GM12878 (cell line): ENCODE measurements around the gene CACNA2D4. TPM values are rescaled to one million over a fixed set of nuclear protein-coding genes. Genes with fewer than 3 reads are reported as not detected.

Experiments used
- ATAC-seq: fragments of 200-7000 bp; cut with Tn5 transposase; 3 replicates; pipeline ENCODE4 v1.9.1; 2020; ENCODE audit warnings: mild to moderate bottlenecking, moderate library complexity
- BruUV-seq: library from RNA; stranded (reverse); fragments of 400-500 nt; replicated peaks from 2 replicates; lab custom pipeline; 2021; lab: Mats Ljungman, UMichigan
- CTCF ChIA-PET: fragments of 300-600 bp; sonication (Branson Sonifier 250); formaldehyde crosslinking; extraction: SDS; loops from one replicate; lab custom pipeline; 2021; ENCODE audit warnings: inconsistent platforms; lab: Yijun Ruan, JAX
- POLR2A ChIA-PET: fragments of 350-600 bp; formaldehyde crosslinking; extraction: SDS; loops from one replicate; lab custom pipeline; 2021; ENCODE audit warnings: inconsistent platforms; lab: Charles Lee
- RAD21 ChIA-PET: fragments of 300-600 bp; sonication (Branson Sonifier 250); formaldehyde crosslinking; loops from one replicate; lab custom pipeline; 2023; ENCODE audit warnings: antibody characterized with exemption; ENCODE audit not compliant: unreplicated experiment; lab: Charles Lee
- SMC1A ChIA-PET: fragments of 300-600 bp; sonication (Branson Sonifier 250); formaldehyde crosslinking; loops from one replicate; lab custom pipeline; 2023; ENCODE audit not compliant: unreplicated experiment, uncharacterized antibody; lab: Charles Lee
- DNase-seq: peaks from one replicate; pipeline ENCODE4 v3.0.0-alpha.2; 2011; ENCODE audit warnings: low read depth, low spot score
- FAIRE-seq: peaks from 3 replicates; lab custom pipeline; 2011; peaks lifted over from hg19 to GRCh38; lab: Jason Lieb, UNC
- H2AFZ ChIP-seq: 2 replicates; pipeline ENCODE4 v1.6.0; 2011; ENCODE audit warnings: low read depth, low read length, control low read depth; ENCODE audit not compliant: control insufficient read depth
- H3K27ac ChIP-seq: 2 replicates; pipeline ENCODE4 v1.5.1; 2011; ENCODE audit warnings: control low read depth; ENCODE audit not compliant: control insufficient read depth, insufficient read depth
- H3K27me3 ChIP-seq, 2 experiments: replicated peaks in 1 of 2; 2 replicates each; pipeline versions ENCODE4 v1.6.0 to v1.6.1; 2011; ENCODE audit warnings: low read length in 1 of 2; ENCODE audit not compliant: control insufficient read depth in 2 of 2, insufficient read depth in 2 of 2
- H3K36me3 ChIP-seq, 2 experiments: 2 replicates each; pipeline ENCODE4 v1.5.1; 2011; ENCODE audit warnings: low read length in 1 of 2; ENCODE audit not compliant: control insufficient read depth in 2 of 2, insufficient read depth in 2 of 2
- H3K4me1 ChIP-seq: 2 replicates; pipeline ENCODE4 v1.6.1; 2011; ENCODE audit warnings: mild to moderate bottlenecking, low read length, moderate library complexity, mixed read lengths; ENCODE audit not compliant: control insufficient read depth, insufficient read depth
- H3K4me2 ChIP-seq: 2 replicates; pipeline ENCODE4 v1.6.0; 2011; ENCODE audit warnings: control low read depth; ENCODE audit not compliant: control insufficient read depth, insufficient read depth
- H3K4me3 ChIP-seq: fragments of 200-600 bp; sonication (generic); 2 replicates; pipeline ENCODE4 v1.5.1; 2016
- H3K79me2 ChIP-seq: 2 replicates; pipeline ENCODE4 v1.6.0; 2011; ENCODE audit warnings: low read length; ENCODE audit not compliant: control insufficient read depth, insufficient read depth
- H3K9ac ChIP-seq: 2 replicates; pipeline ENCODE4 v1.8.0; 2011; ENCODE audit warnings: low read length, control low read depth, mixed read lengths; ENCODE audit not compliant: control insufficient read depth, insufficient read depth
- H3K9me3 ChIP-seq: replicated peaks from 3 replicates; pipeline ENCODE4 v1.5.1; 2011; ENCODE audit warnings: mild to moderate bottlenecking, low read length; ENCODE audit not compliant: control insufficient read depth, insufficient read depth
- H4K20me1 ChIP-seq: 2 replicates; pipeline ENCODE4 v1.6.0; 2011; ENCODE audit not compliant: control insufficient read depth, insufficient read depth
- ATF3 ChIP-seq: IDR thresholded peaks from 2 replicates; pipeline ENCODE4 v1.6.1; 2011; ENCODE audit warnings: low read depth, mild to moderate bottlenecking, low read length, moderate library complexity, borderline replicate concordance; ENCODE audit errors: extremely low read depth
- CUX1 ChIP-seq: IDR thresholded peaks from 2 replicates; pipeline ENCODE4 v1.6.1; 2012; ENCODE audit warnings: improper control_type of control experiment, low read depth, low read length; ENCODE audit not compliant: insufficient replicate concordance
- EZH2 ChIP-seq: IDR thresholded peaks from 2 replicates; pipeline ENCODE4 v1.6.1; 2012; ENCODE audit warnings: low read depth, mild to moderate bottlenecking, control low read depth, inconsistent platforms, low read length, borderline replicate concordance; ENCODE audit not compliant: control insufficient read depth
- HSF1 ChIP-seq: fragments of 150-350 bp; IDR thresholded peaks from 2 replicates; pipeline ENCODE4 v1.6.1; 2014; ENCODE audit warnings: mild to moderate bottlenecking, low read depth, low read length
- NFIC ChIP-seq: IDR thresholded peaks from 2 replicates; pipeline ENCODE4 v1.6.1; 2012; ENCODE audit warnings: low read depth, mild to moderate bottlenecking, inconsistent platforms, low read length, moderate library complexity
- NFYB ChIP-seq: IDR thresholded peaks from 2 replicates; pipeline ENCODE4 v1.6.1; 2011; ENCODE audit warnings: low read depth, mild to moderate bottlenecking, low read length, improper control_type of control experiment, moderate library complexity; ENCODE audit not compliant: insufficient read depth
- NR2C1 ChIP-seq: fragments of 450-650 bp; IDR thresholded peaks from 2 replicates; pipeline ENCODE4 v1.6.1; 2017; ENCODE audit warnings: antibody characterized with exemption, mild to moderate bottlenecking, moderate library complexity
- TCF3 ChIP-seq: IDR thresholded peaks from 2 replicates; pipeline ENCODE4 v1.6.1; 2012; ENCODE audit warnings: low read depth, mild to moderate bottlenecking, low read length, borderline replicate concordance; ENCODE audit not compliant: insufficient read depth
- ZNF207 ChIP-seq: fragments of 450-650 bp; IDR thresholded peaks from 2 replicates; pipeline ENCODE4 v1.6.1; 2014; ENCODE audit warnings: antibody characterized with exemption, mild to moderate bottlenecking, borderline replicate concordance
- ZSCAN29 ChIP-seq: fragments of 450-650 bp; IDR thresholded peaks from 2 replicates; pipeline ENCODE4 v1.6.1; 2017; ENCODE audit warnings: mild to moderate bottlenecking, moderate library complexity
- WGBS: methylation state at CpG from one replicate; pipeline ENCODE4 v1.1.6; 2016; ENCODE audit warnings: low lambda C conversion rate; ENCODE audit not compliant: insufficient replicate concordance, insufficient coverage; ENCODE audit errors: missing lambda C conversion rate; 5-methylcytosine and 5-hydroxymethylcytosine counted together
- in situ Hi-C: fragments of 300-500 bp; cut with MboI; formaldehyde crosslinking; loops from 9 replicates; pipeline ENCODE4 v1.14.3; 2018; ENCODE audit warnings: mixed read lengths
- intact Hi-C: fragments of 100-400 bp; cut with micrococcal nuclease; formaldehyde crosslinking; loops from one replicate; pipeline ENCODE4 v1.14.2; 2022; ENCODE audit not compliant: unreplicated experiment
- polyA plus RNA-seq, 11 experiments: library from polyadenylated mRNA; depleted of rRNA in 4 of 11; unstranded in 6 of 11; stranded (reverse) in 5 of 11; fragments of >200 nt; fragmentation: Nextera tagmentation in 4 of 11; fragmentation: Illumina TruSeq in 1 of 11; extraction: Ambion mirVana in 4 of 11; extraction: Trizol in 1 of 11; gene quantifications; 1 replicate in 1 of 11; 2 replicates in 10 of 11; pipeline versions ENCODE4 v1.2.1 to v1.2.3, GENCODE V29; 2011 to 2016; ENCODE audit warnings: inconsistent platforms in 2 of 11, missing spikeins in 2 of 11, low read depth in 1 of 11
- total RNA-seq, 4 experiments: library from RNA; depleted of rRNA in 3 of 4; stranded (reverse); fragments of >200 nt in 3 of 4; fragmentation: Illumina TruSeq in 1 of 4; extraction: Trizol in 1 of 4; gene quantifications; 2 replicates each; pipeline versions ENCODE4 v1.2.1 to v1.2.3, GENCODE V29; 2013 to 2021

CACNA2D4 gene
- total and polyA plus RNA-seq, 10 of the 15 experiments (the other 5 are each of a cell fraction or from before 2014, with no cell fraction given) = 0.03 to 1.0 (median 0.65) TPM

GRCh38 chr12:1851151-1851701 is 67.2 kb downstream of the CACNA2D4 start:
- DNase-seq (no peak), ATAC-seq (no peak)
- Histone ChIP-seq H4K20me1 (no peaks in the 10 kb centered on the region), H3K4me3 (no peak overlapping the region), H3K27me3 (peaks cover 3% of the 10 kb centered on the region in 2 experiments; a peak in 3 of 4 replicates)
- SMC1A ChIA-PET = no interaction called here
- in situ Hi-C loops = no loop called here
- TF ChIP-seq NFYB = no peak
- no peak for TF ChIP-seq NR2C1
- no peak for TF ChIP-seq EZH2
- TF ChIP-seq ZNF207 = no peak
- no peak for TF ChIP-seq NFIC
- no peak for TF ChIP-seq ZSCAN29
- TF ChIP-seq, all 136 proteins: peak for 0
- BruUV-seq = no TSS peak
- RAD21 ChIA-PET = no interaction called here
- H3K9me3 ChIP-seq = no peaks in the 10 kb centered on the region
- FAIRE-seq = peak; percentile 27
- 30% methylated on average over 6 of the region's 7 CpGs for WGBS
- no peaks in the 10 kb centered on the region for H3K79me2 ChIP-seq
- no peaks in the 10 kb centered on the region for H3K36me3 ChIP-seq
- no peak overlapping the region for H3K9ac ChIP-seq
- no peak overlapping the region for H3K4me2 ChIP-seq
- intact Hi-C loops = no loop called here
- POLR2A ChIA-PET = no interaction called here
- no peaks in the 10 kb centered on the region for H3K4me1 ChIP-seq
- CTCF ChIA-PET = no interaction called here
- H2AFZ ChIP-seq = no peak overlapping the region
- H3K27ac ChIP-seq = no peak overlapping the region

DNA sequence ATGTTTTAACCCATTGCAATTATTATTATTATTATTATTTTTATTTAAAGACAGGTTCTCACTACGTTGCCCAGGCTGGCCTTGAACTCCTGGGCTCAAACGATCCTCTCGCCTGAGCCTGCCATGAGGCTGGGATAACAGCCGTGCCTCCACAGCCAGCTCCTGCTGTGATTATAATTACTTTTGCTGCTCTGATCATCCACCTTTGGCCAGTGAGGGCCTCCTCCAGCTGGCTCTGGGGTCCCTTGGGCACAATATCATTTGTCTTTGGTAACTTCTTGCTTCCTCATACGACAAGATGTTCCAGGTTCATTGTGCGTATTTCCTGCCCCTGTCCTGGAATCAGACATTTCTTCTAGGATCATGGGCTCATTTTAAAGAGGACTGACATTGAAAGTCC is 69.7 kb downstream of the CACNA2D4 start:
- H3K4me3 ChIP-seq = no peak overlapping the region
- in situ Hi-C loops (no loop called here), intact Hi-C loops (no loop called here)
- H3K79me2 ChIP-seq = no peaks in the 10 kb centered on the region
- no peaks in the 10 kb centered on the region for H3K4me1 ChIP-seq
- no peaks in the 10 kb centered on the region for H3K36me3 ChIP-seq
- RAD21 ChIA-PET = no interaction called here
- H3K4me2 ChIP-seq = no peak overlapping the region
- H3K9me3 ChIP-seq = no peaks in the 10 kb centered on the region
- ATAC-seq = no peak
- no peak overlapping the region for H3K9ac ChIP-seq
- FAIRE-seq = no peak
- SMC1A ChIA-PET = no interaction called here
- no peak overlapping the region for H2AFZ ChIP-seq
- CTCF ChIA-PET = no interaction called here
- H3K27ac ChIP-seq = no peak overlapping the region
- DNase-seq = no peak
- no TSS peak for BruUV-seq
- POLR2A ChIA-PET = no interaction called here
- peaks cover 3% of the 10 kb centered on the region in 2 experiments; a peak in 3 of 4 replicates for H3K27me3 ChIP-seq
- no peaks in the 10 kb centered on the region for H4K20me1 ChIP-seq
- WGBS = 71% methylated on average over 6 of the region's 6 CpGs
- no peak for TF ChIP-seq TCF3
- no peak for TF ChIP-seq HSF1
- TF ChIP-seq CUX1 = no peak
- TF ChIP-seq ATF3 = no peak
